Central memory CD8-positive, alpha-beta T cell (primary cell): ENCODE results near the gene CAMTA1.

Source experiments
- ATAC-seq: fragments of 150-1000 bp; cut with Tn5 transposase; replicated peaks from 2 replicates; pipeline ENCODE4 v1.10.0; 2022; ENCODE audit warnings: mild to moderate bottlenecking, moderate FRiP score, moderate number of reproducible peaks; ENCODE audit not compliant: poor library complexity, severe bottlenecking; ENCODE audit errors: extremely low read depth
- DNase-seq, 2 donors: peaks; one replicate each; pipeline ENCODE4 v3.0.0; 2021; ENCODE audit warnings: low spot score in 2 of 2
- H3K27ac Mint-ChIP-seq: one replicate; pipeline ENCODE4 v1.8.0; 2022; ENCODE audit warnings: low read depth, mild to moderate bottlenecking, moderate library complexity, mixed read lengths
- H3K27me3 Mint-ChIP-seq: one replicate; pipeline ENCODE4 v1.8.0; 2022; ENCODE audit warnings: mixed read lengths
- H3K36me3 Mint-ChIP-seq: one replicate; pipeline ENCODE4 v1.8.0; 2022; ENCODE audit warnings: mild to moderate bottlenecking, moderate library complexity, mixed read lengths; ENCODE audit not compliant: insufficient read depth
- H3K4me1 Mint-ChIP-seq: one replicate; pipeline ENCODE4 v1.8.0; 2022; ENCODE audit warnings: mixed read lengths
- H3K4me3 Mint-ChIP-seq: one replicate; pipeline ENCODE4 v1.8.0; 2022; ENCODE audit warnings: mild to moderate bottlenecking, moderate library complexity, mixed read lengths
- H3K9me3 Mint-ChIP-seq: one replicate; pipeline ENCODE4 v1.8.0; 2022; ENCODE audit warnings: mixed read lengths

Gene CAMTA1

DNA sequence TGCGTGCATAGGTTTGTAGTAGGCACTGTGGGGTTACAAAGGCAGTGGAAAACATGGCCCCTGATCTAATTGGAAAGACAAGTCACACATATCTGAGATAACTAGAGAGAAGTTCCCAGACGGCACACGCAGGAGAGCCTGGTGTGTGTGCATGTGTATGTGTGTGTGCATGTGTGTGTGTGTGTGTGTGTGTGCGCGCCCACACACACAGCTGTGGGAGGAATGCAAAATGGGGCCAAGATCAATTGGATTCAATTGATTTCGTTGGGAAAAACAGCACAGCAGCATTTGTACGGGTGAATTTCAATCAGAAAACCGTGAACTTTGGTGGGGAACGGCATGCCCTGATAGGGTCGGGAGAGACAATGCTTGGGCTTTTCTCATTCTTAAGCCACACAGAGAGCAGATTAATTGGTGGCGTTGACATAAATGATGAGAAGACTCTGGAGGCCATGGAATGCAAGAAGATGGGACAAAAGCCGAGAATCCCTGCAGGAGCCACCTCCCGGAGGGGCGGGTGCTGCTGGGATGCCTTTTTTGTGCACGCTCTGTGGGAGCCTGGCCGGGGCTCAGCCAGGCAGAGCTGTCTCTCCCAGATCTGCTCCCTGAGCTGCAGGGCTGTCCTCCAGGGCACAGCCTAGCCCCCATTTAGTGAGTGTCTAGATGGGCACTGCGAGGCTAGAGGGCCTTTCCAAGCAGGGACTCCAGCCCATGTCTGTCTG lies 322.0 kb downstream of the CAMTA1 start:
- Mint-ChIP-seq H3K27ac (no peak overlapping the region), H3K36me3 (peaks cover 1% of the 10 kb centered on the region), H3K4me3 (no peak overlapping the region), H3K9me3 (no peaks in the 10 kb centered on the region), H3K4me1 (no peaks in the 10 kb centered on the region), H3K27me3 (peaks cover 32% of the 10 kb centered on the region)
- ATAC-seq, result no peak
- no peak for DNase-seq

DNA sequence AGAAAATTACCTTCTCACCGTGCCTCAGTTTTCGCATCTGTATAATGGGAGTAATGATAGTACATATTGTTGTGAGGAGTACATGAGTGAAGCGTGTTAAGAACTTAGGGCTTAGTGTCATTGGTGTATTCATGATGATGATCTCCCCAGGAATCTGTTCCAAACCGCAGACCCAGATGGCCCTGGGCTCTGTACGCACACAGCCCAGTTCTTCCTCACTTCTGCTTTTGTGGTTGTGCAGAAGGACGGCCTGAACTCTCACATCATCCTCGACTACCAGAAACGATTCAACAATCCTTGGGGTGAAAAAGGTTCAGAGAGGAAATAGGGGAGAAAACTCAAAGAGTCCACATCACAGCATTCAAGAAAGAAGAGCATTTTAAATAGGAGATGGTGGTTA lies 323.0 kb downstream of the CAMTA1 start:
- ATAC-seq (no peak), DNase-seq (no peak)
- Mint-ChIP-seq H3K4me1 (no peaks in the 10 kb centered on the region), H3K27ac (no peak overlapping the region), H3K36me3 (peaks cover 2% of the 10 kb centered on the region), H3K4me3 (no peak overlapping the region), H3K9me3 (no peaks in the 10 kb centered on the region), H3K27me3 (peaks cover 42% of the 10 kb centered on the region)

DNA sequence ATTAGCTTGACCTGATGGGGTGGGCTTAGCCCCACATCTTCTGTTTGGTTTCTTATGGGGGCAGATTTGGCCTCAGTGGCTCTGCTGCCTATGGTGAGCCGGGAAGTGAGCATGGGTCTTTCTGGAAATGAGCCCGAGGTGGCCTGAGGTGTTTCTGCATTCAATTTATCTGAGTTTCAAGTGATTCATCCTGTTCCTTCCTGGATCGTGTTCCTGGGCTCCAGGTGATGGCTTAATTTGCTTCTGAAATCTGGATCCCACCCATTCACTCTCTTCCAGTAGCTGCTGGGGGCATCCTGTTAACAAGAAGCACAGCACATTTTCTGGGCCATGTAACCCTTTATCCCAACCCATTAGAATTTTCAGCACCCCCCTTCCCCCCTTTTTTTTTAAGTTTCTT lies 324.6 kb downstream of the CAMTA1 start:
- Mint-ChIP-seq H3K27me3 (peaks cover 43% of the 10 kb centered on the region), H3K27ac (no peak overlapping the region), H3K9me3 (no peaks in the 10 kb centered on the region), H3K36me3 (peaks cover 2% of the 10 kb centered on the region), H3K4me3 (no peak overlapping the region), H3K4me1 (no peaks in the 10 kb centered on the region)
- ATAC-seq (no peak), DNase-seq (no peak)

DNA sequence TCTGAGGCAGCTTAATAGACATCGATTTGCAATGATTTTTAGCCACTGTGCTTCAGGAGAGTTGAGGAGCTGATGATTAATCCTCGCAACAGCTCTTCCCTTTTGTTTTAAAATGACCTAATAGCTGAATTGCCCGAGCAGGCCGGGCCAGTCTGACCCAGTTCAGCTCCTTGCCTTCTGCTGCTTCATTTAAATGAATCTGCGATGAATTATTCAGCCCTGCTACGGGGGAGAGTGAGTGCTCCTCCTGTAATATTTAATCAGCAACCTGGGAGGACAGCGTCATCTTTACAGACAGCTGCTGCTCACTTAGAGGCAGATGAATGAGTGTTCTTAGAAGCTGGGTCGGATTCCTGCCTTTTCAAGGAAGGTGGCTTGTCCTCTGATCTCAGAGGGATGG lies 325.1 kb downstream of the CAMTA1 start:
- H3K9me3 Mint-ChIP-seq, result no peaks in the 10 kb centered on the region
- no peak for ATAC-seq
- no peak for DNase-seq
- H3K4me1 Mint-ChIP-seq, result no peaks in the 10 kb centered on the region
- H3K27ac Mint-ChIP-seq, result no peak overlapping the region
- H3K36me3 Mint-ChIP-seq, result peaks cover 2% of the 10 kb centered on the region
- no peak overlapping the region for H3K4me3 Mint-ChIP-seq
- peaks cover 43% of the 10 kb centered on the region for H3K27me3 Mint-ChIP-seq

DNA sequence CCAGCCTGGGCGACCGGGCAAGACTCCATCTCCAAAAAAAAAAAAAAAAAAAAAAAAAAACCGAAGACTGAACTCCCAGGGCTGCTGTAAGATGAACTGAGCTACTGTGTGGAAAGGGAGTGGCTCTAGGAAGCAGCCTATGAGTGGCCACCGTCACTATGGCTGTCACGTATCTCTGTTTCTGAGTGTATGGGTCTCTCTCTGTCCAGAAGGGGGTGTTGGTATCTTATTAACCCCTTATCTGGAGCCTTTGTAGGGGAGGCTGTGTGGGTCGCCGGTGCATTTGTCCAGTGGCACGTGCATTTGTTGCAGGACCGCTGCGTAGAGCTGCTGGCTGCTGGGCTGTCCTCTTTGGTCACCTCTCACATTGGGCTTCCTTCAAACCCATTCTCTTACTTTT lies 326.6 kb downstream of the CAMTA1 start:
- H3K27ac Mint-ChIP-seq, result no peak overlapping the region
- H3K4me1 Mint-ChIP-seq, result no peaks in the 10 kb centered on the region
- no peak for ATAC-seq
- H3K36me3 Mint-ChIP-seq, result peaks cover 1% of the 10 kb centered on the region
- H3K9me3 Mint-ChIP-seq, result no peaks in the 10 kb centered on the region
- no peak for DNase-seq
- H3K4me3 Mint-ChIP-seq, result no peak overlapping the region
- peaks cover 43% of the 10 kb centered on the region for H3K27me3 Mint-ChIP-seq

DNA sequence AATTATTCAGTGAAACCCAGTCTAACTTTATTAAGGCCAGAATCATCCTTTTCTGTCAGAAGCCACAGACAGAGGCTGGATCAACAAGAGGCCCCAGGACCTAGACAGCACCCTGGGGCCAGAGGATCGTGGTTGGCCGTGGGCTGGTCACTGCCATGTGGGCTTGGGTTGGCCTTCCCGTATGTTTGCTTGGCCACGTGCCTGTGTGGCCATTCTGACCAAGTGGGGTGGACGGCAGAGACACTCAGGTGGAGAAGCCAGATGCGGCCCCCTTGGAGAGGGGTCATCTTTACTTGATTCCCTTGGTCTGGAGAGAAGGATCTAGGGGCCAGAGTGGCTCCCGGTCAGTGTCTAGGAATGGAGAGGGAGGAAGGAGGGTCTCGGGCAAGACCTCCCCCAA lies 327.9 kb downstream of the CAMTA1 start:
- no peak for ATAC-seq
- peaks cover 41% of the 10 kb centered on the region for H3K27me3 Mint-ChIP-seq
- peaks cover 1% of the 10 kb centered on the region for H3K36me3 Mint-ChIP-seq
- H3K4me3 Mint-ChIP-seq, result no peak overlapping the region
- H3K9me3 Mint-ChIP-seq, result no peaks in the 10 kb centered on the region
- H3K27ac Mint-ChIP-seq, result no peak overlapping the region
- DNase-seq, result no peak
- H3K4me1 Mint-ChIP-seq, result no peaks in the 10 kb centered on the region

DNA sequence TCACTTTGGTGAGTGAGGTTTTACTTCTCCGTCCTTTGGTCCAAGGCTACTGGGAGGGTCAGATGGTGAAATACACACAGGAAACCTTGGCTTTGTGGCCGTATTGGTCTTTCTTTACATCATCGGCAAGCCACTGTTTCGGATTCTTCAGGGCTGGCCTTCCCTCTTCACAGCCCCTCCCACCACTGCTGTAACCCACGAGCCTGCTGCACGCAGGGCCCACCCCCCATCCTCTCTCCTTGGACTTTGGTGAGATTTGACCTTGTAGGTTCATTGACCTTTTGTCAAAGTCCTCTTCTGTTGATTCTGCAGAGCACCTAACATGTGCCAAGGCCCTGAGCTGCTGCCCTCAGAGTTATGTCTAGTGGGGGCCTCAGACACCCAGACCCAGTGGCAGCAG lies 328.6 kb downstream of the CAMTA1 start:
- Mint-ChIP-seq H3K36me3 (peaks cover 1% of the 10 kb centered on the region), H3K4me1 (no peaks in the 10 kb centered on the region), H3K27ac (no peak overlapping the region), H3K9me3 (no peaks in the 10 kb centered on the region), H3K4me3 (no peak overlapping the region), H3K27me3 (peaks cover 38% of the 10 kb centered on the region)
- ATAC-seq (no peak), DNase-seq (no peak)

DNA sequence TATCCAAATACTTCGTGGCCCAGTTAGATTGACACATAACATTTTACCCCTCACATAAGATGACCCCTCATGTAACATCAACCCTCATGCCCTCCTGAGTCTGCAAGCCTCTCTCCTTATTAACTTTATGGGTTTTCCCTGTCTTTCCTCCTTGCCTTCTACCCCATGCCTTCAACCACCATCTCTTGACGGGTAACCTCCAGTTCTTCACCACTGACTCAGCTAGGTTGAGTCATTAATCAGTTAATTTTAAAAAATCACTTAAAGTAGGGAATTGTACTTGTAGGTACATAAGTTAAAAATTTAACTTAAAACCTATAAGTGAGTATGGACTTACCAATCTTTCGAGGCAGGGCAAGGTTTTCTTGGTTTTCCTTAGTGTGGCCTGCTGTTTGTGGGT lies 330.7 kb downstream of the CAMTA1 start:
- H3K9me3 Mint-ChIP-seq, result no peaks in the 10 kb centered on the region
- H3K27me3 Mint-ChIP-seq, result peaks cover 36% of the 10 kb centered on the region
- no peak for DNase-seq
- no peak overlapping the region for H3K4me3 Mint-ChIP-seq
- peaks cover 1% of the 10 kb centered on the region for H3K36me3 Mint-ChIP-seq
- no peak for ATAC-seq
- no peak overlapping the region for H3K27ac Mint-ChIP-seq
- H3K4me1 Mint-ChIP-seq, result no peaks in the 10 kb centered on the region

DNA sequence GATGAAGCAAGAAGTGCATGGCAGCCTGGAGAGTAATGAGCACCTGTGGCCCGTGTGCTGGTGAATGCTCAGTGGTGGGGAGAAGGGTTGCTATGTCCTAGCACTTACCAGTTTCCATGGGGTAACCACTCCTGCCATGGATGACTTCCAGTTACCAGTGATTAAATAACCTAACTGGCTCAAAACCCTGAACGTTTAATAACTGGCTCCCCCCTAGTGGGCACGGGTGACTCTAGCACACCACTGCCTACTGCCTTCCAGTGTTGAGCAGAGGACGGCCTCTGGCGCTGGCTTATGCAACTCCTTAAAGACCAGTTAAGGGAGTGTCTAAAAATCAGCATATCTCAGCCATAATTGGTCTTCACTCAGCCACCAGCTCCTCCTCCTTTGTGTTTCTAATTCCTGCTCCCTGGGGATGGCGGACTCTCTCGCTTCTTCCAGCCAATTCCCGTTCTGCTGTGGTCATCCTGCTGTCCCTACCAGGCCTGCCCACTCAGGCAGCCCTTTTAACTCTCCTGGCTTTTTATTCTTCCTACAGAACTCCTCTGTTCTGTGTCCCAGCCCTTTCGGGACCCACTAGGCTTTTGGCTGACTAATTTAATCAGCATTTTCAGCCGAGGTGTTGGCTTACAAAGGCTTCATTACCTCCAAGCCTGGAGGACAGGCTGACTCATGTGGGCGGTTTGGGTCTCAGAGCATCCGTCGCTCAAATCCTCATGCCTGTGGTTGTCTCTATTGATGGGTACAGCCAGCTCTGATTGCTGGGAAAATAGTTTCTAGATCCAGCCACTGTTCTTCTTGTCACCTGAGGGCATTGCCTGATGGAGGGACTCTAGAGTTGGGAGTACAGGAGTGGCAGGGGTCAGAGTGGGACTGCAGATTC lies 332.4 kb downstream of the CAMTA1 start:
- peaks cover 30% of the 10 kb centered on the region for H3K27me3 Mint-ChIP-seq
- no peak overlapping the region for H3K27ac Mint-ChIP-seq
- no peaks in the 10 kb centered on the region for H3K9me3 Mint-ChIP-seq
- ATAC-seq (no peak), DNase-seq (no peak)
- H3K36me3 Mint-ChIP-seq, result peaks cover 1% of the 10 kb centered on the region
- H3K4me1 Mint-ChIP-seq, result no peaks in the 10 kb centered on the region
- no peak overlapping the region for H3K4me3 Mint-ChIP-seq

DNA sequence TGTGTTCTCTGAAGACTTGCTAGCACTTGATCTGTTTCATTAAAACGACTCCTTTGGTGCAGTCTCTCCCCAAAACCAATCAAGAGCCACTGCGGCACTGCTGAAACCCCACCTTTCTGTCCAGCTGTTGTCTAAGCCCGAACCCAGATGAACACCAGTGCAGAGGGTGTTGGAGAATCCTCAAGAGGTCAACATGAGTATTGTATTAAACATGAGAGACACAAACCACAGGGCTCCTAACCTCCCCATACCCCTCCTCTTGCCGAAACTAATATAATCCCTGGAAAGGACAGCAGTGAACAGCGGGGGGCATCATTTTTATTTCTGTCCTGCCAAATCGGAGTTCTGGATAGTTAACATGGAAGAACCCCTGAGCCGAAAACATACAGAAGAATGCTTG lies 333.9 kb downstream of the CAMTA1 start:
- Mint-ChIP-seq H3K4me3 (no peak overlapping the region), H3K4me1 (no peaks in the 10 kb centered on the region), H3K27ac (no peak overlapping the region), H3K27me3 (peaks cover 23% of the 10 kb centered on the region), H3K36me3 (no peaks in the 10 kb centered on the region), H3K9me3 (no peaks in the 10 kb centered on the region)
- no peak for ATAC-seq
- no peak for DNase-seq

DNA sequence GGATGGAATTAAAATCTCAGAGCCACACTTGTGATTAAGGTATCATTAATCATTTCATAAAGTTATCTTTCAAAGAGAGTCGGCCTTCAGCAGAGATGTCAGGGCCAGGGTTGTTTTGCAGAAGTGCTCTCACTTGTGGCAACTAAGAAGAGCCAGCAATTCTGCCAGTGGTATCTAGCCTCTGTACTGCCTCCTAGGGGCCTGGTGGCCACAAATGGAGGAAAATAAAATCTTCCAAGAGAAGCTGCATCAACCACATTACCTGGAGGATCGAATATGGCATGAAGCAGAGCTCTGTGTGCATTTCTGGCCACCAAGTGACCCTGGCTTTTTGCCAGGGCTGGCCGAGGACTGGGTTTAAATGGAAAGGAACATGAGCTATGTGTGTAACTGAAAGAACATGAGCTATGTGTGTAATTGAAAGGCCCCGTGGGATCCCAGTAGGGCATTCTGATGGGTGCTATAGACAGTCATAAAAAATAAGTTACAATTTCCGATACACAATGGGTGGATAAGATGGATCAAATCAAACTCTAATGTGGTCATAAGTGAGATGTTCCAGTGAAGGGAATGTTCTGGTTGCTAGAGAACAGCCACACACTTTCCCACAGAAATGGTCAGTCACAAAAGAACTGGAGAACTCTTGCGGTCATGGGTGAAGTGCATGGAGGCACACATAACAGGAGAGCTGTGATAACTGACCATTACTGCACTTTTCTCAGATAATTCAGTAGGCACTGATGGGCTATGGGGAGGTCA lies 335.8 kb downstream of the CAMTA1 start:
- peaks cover 23% of the 10 kb centered on the region for H3K27me3 Mint-ChIP-seq
- no peak for DNase-seq
- H3K4me3 Mint-ChIP-seq, result no peak overlapping the region
- no peak for ATAC-seq
- no peak overlapping the region for H3K27ac Mint-ChIP-seq
- no peaks in the 10 kb centered on the region for H3K9me3 Mint-ChIP-seq
- no peaks in the 10 kb centered on the region for H3K36me3 Mint-ChIP-seq
- no peaks in the 10 kb centered on the region for H3K4me1 Mint-ChIP-seq

DNA sequence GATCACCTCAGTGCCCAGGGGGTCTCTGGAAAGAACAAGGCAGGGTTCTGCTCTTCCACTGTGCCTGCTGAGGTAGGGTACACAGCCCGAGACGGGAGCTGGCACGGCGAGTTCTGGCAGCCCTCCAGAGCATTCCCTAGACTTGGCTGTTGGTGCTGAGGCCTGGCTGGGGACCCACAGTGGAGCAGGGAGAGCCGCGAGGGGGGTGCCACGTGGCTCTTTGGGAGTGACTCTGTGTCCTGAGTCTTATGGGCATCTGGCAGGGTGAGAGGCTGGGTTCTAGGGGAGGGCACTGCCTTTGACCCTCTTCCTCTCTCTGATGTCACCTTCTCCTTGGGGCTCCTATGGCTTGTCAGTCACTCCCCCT lies 336.4 kb downstream of the CAMTA1 start:
- Mint-ChIP-seq H3K4me1 (no peaks in the 10 kb centered on the region), H3K4me3 (no peak overlapping the region), H3K27ac (no peak overlapping the region), H3K9me3 (no peaks in the 10 kb centered on the region), H3K36me3 (no peaks in the 10 kb centered on the region), H3K27me3 (peaks cover 23% of the 10 kb centered on the region)
- DNase-seq (no peak), ATAC-seq (no peak)
